SJSA1 (cell line): ENCODE results near the gene PARP2. TPM values are rescaled to one million over a fixed set of nuclear protein-coding genes. Genes with fewer than 3 reads are reported as not detected.

Experiments
- DNase-seq, 2 experiments: peaks; one replicate each; pipeline ENCODE4 v3.0.0-alpha.2; 2015 to 2020; ENCODE audit warnings: low spot score in 2 of 2, low read depth in 1 of 2
- H3K27ac ChIP-seq: fragments of 250-450 bp; sonication (Bioruptor Pico); 2 replicates; pipeline ENCODE4 v1.5.1; 2020; ENCODE audit warnings: mild to moderate bottlenecking, moderate library complexity
- H3K27me3 ChIP-seq: fragments of 250-450 bp; sonication (Bioruptor Pico); replicated peaks from 2 replicates; pipeline ENCODE4 v1.5.1; 2020; ENCODE audit warnings: mild to moderate bottlenecking, moderate library complexity
- H3K36me3 ChIP-seq: fragments of 250-450 bp; sonication (Bioruptor Pico); 2 replicates; pipeline ENCODE4 v1.5.1; 2020; ENCODE audit warnings: mild to moderate bottlenecking
- H3K4me1 ChIP-seq: fragments of 250-450 bp; sonication (Bioruptor Pico); replicated peaks from 2 replicates; pipeline ENCODE4 v1.6.1; 2021; ENCODE audit warnings: mild to moderate bottlenecking
- H3K4me3 ChIP-seq: fragments of 250-450 bp; sonication (Bioruptor Pico); 2 replicates; pipeline ENCODE4 v1.5.1; 2020; ENCODE audit warnings: mild to moderate bottlenecking
- H3K9me3 ChIP-seq: fragments of 250-450 bp; sonication (Bioruptor Pico); replicated peaks from 2 replicates; pipeline ENCODE4 v1.5.1; 2020; ENCODE audit warnings: mild to moderate bottlenecking
- total RNA-seq: library from RNA; depleted of rRNA; stranded (reverse); fragments of >200 nt; shearing (Covaris generic); gene quantifications from 2 replicates; pipeline ENCODE4 v1.2.3, GENCODE V29; 2014; rRNA removed

The PARP2 gene, protein sequence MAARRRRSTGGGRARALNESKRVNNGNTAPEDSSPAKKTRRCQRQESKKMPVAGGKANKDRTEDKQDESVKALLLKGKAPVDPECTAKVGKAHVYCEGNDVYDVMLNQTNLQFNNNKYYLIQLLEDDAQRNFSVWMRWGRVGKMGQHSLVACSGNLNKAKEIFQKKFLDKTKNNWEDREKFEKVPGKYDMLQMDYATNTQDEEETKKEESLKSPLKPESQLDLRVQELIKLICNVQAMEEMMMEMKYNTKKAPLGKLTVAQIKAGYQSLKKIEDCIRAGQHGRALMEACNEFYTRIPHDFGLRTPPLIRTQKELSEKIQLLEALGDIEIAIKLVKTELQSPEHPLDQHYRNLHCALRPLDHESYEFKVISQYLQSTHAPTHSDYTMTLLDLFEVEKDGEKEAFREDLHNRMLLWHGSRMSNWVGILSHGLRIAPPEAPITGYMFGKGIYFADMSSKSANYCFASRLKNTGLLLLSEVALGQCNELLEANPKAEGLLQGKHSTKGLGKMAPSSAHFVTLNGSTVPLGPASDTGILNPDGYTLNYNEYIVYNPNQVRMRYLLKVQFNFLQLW
- 16.2 and 34.2 TPM in 2 replicates for total RNA-seq

DNA sequence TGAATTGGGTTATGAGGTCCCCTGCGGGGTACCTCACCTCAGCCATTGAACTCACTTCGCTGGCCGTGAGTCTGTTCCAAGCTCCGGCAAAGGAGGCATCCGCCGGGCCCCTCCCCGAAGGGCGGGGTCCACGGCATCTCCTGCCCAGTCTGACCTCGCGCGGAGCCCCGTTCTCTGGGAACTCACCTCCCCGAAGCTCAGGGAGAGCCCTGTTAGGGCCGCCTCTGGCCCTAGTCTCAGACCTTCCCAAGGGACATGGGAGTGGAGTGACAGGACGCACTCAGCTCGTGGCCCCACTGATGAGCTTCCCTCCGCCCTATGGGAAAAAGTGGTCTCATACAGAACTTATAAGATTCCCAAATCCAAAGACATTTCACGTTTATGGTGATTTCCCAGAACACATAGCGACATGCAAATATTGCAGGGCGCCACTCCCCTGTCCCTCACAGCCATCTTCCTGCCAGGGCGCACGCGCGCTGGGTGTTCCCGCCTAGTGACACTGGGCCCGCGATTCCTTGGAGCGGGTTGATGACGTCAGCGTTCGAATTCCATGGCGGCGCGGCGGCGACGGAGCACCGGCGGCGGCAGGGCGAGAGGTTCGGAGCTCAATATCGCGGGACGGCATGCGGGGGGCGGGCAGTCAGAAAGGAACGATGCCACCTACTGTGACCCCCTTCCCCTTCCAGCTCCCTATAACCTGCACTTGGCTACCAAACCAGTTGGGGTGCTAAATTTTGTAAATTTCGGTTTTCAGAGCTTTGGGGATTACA, at the start of gene PARP2:
Gene PARP2 (plus strand): TSS at position 544 of the 770 bp plus-strand sequence. CDS start 7 bp downstream, at position 551.
- Histone ChIP-seq H3K27ac (peak within 1 kb of the TSS; percentile 84), H3K27me3 (no peaks in the 10 kb centered on the region), H3K9me3 (no peaks in the 10 kb centered on the region), H3K36me3 (peaks cover 25% of the 10 kb centered on the region), H3K4me1 (no peaks in the 10 kb centered on the region), H3K4me3 (peak within 1 kb of the TSS; percentile 53)
- peak; percentile 99 to 100 for DNase-seq

DNA sequence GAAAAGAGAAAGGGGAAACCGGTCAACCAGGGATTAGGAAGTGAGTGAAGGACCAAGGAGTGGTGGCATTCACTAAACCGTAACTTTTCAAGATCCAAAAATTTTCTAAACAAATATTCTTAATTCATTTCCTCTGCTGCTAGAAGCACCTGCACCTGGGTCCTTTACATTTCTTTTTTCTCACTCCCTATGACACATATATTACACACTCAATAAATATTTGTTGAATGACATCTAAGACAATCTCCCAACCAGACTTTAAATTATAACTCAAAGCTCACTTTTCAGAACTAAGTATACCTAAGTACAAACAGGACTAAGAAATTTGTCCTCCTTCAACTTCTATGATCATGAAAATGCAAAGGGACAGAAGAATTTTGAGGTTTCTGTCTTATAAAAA, 48.8 kb upstream of the PARP2 start:
- H3K27ac ChIP-seq, result no peak overlapping the region

DNA sequence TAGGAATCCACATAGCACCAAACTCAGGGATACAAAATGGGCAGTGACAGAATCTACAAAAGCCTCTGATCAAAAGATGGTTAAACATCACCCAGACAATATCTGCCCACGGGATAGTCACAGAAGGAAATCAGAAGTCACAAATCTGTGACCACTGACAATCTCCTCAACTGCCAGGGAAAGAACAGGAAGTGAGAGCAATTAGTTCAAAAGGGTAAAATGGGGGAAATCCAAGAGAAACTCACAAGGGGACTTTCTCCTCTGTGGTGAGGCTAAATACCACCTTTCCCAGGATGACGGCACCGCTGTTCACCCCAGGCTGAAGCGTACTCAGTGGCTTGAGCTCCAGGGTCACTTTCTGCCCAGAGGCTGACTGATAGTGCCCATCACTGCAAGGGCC, 48.4 kb upstream of the PARP2 start:
- Histone ChIP-seq H3K9me3 (no peaks in the 10 kb centered on the region), H3K27ac (no peak overlapping the region), H3K27me3 (no peaks in the 10 kb centered on the region), H3K36me3 (peaks cover 16% of the 10 kb centered on the region), H3K4me3 (no peak overlapping the region), H3K4me1 (no peaks in the 10 kb centered on the region)
- DNase-seq, result no peak

More for the DNA sequence above, 48.8 kb upstream of the PARP2 start:
- no peak overlapping the region for H3K4me3 ChIP-seq
- H3K27me3 ChIP-seq, result no peaks in the 10 kb centered on the region
- no peak for DNase-seq
- H3K9me3 ChIP-seq, result no peaks in the 10 kb centered on the region
- H3K4me1 ChIP-seq, result no peaks in the 10 kb centered on the region
- H3K36me3 ChIP-seq, result peaks cover 16% of the 10 kb centered on the region

DNA sequence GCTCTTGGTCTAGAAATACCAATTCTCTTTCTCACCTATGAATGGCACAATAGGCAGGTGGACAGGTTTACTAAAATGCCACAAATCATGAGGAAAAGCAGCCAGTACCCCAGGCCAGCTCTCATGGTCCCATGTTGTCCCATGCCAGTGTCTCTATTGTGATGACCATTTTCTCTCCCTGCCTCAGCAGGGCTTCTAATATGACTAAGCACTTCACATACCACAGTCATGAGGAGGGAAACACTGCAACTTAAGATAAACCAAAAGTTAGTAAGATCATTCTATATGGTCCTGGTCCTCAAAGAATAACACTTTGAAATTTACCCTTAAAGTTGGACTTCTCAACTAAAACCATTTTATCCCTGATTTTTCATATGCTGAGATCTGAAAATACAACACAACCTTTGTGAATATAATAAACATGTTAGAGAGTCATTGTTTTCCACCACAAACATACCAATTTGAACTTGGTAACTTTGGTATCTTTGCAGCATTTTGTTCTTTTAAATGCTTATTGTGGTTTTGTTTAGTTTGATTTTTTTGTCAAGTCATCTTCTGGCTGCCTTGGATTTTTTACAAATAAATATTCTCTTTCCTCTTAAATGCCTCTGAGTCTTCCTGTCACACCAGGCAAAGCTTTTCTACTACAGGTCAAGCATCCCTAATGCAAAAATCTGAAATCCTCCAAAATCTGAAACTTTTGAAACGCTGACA, 41.2 kb upstream of the PARP2 start:
- Histone ChIP-seq H3K9me3 (no peaks in the 10 kb centered on the region), H3K27ac (peak overlapping the region; percentile 33; the same call in 1 of the 2 replicates), H3K36me3 (peaks cover 23% of the 10 kb centered on the region), H3K4me3 (no peak overlapping the region), H3K27me3 (no peaks in the 10 kb centered on the region), H3K4me1 (peaks cover 18% of the 10 kb centered on the region)
- DNase-seq, result peak in 1 of 2 experiments; percentile 26

DNA sequence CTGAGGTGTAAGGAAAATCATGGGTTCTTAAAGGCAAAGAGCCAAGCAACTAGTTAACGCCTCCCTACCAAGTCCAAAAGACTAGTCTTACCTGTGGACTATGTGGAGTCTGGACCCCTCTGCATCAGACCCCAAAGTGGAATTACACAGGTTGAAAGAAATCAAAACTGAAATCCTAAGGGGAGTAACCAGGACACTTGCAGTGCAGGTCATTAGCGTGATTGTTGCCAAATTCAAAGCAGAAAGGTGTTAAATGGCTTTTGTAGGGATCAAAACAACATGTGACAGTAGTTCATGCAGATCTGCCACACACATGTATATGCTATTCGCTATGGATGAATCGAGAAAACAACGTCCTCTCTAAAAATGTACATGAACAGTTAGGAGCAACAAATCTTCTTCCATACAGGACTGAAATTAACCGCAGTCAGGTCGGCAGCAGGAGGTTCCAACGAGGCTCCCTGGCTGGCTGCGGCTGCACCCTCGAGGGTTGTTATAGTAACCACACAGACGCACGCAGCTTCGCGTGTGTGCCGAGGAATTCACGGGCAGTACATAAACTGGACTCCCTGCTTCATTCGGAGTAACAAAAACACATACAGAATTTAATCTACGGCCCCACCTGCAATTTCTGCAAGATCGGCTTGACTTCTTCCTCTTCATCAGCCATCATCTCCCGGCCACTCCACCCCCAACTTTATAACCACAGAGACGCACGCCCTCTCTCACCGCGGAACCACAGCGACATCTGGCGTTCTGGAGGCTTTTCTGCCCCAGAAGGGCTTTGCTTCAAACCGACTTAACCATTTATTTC, 38.0 kb upstream of the PARP2 start, which contains the start of gene TTC5:
Gene TTC5 (minus strand): TSS at position 687 of the 814 bp plus-strand sequence. CDS start 14 bp downstream, at position 673.
- no peaks in the 10 kb centered on the region for H3K9me3 ChIP-seq
- H3K4me3 ChIP-seq, result peak within 1 kb of the TSS; percentile 49
- peaks cover 18% of the 10 kb centered on the region for H3K4me1 ChIP-seq
- H3K27me3 ChIP-seq, result no peaks in the 10 kb centered on the region
- H3K27ac ChIP-seq, result no peak within 1 kb of the TSS
- peak; percentile 73 to 83 for DNase-seq
- H3K36me3 ChIP-seq, result peaks cover 14% of the 10 kb centered on the region

DNA sequence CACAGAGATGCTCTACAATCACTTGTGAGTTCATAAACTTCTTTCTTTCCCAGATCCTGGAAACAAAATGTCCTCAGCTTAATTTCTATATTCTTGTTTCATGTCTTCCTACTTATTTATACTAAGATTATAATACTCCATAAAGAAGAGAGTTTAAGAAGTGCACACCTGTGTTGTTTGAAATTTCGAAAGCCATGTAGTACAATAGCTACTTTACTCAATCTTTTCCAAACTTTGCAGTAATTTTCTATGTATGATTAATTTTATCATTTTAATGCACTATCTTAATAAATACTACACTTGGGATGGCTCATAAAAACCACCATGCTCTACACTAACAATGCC, 37.4 kb upstream of the PARP2 start:
- peak overlapping the region; percentile 49 for H3K4me3 ChIP-seq

DNA sequence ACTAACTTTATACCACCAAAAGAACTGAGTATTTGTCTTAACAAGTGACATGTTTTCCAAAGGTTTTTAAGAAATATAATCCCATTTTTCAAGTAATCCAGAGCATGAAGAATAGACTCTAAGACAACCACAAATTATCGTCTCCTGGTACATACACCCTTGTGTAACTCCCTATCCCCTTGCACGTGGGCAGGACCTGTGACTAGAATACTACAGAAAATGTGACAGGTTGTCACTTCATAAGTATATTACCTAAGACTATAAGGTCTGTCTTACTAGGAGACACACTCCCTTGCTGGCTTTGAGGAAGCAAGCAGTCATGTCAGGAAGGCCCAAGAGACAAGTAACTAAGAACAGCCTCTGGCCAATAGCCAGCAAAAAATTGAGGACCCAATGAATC, 29.4 kb upstream of the PARP2 start:
- H3K36me3 ChIP-seq, result peaks cover 58% of the 10 kb centered on the region
- H3K4me3 ChIP-seq, result no peak overlapping the region
- H3K4me1 ChIP-seq, result no peaks in the 10 kb centered on the region
- no peak overlapping the region for H3K27ac ChIP-seq
- no peaks in the 10 kb centered on the region for H3K9me3 ChIP-seq
- H3K27me3 ChIP-seq, result no peaks in the 10 kb centered on the region
- no peak for DNase-seq

More for the DNA sequence above, 37.4 kb upstream of the PARP2 start:
- peaks cover 18% of the 10 kb centered on the region for H3K4me1 ChIP-seq
- H3K36me3 ChIP-seq, result peaks cover 8% of the 10 kb centered on the region
- no peak for DNase-seq
- no peaks in the 10 kb centered on the region for H3K9me3 ChIP-seq
- H3K27me3 ChIP-seq, result no peaks in the 10 kb centered on the region
- H3K27ac ChIP-seq, result no peak overlapping the region

DNA sequence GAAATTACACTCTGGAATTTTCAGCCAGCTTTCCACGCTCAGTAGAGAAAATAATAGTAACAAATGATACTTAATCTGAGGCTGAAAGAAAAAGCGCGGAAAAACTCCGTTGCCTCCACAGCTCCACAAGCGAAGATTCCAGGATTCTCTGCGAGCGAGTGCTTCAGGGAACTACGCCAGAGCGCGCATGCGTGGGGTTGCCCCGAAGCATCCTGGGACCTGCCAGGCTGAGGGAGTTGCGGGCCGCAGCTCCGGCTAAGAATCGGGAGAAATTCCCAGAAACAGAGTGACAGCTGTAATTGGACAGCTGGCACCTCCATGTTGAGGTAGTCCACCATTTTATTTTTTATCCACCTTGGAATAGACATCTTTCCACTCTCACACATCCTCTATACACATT, 25.7 kb upstream of the PARP2 start:
- H3K27ac ChIP-seq, result no peak overlapping the region
- no peak overlapping the region for H3K4me3 ChIP-seq
- peaks cover 74% of the 10 kb centered on the region for H3K36me3 ChIP-seq
- no peak for DNase-seq
- no peaks in the 10 kb centered on the region for H3K9me3 ChIP-seq
- H3K27me3 ChIP-seq, result no peaks in the 10 kb centered on the region
- no peaks in the 10 kb centered on the region for H3K4me1 ChIP-seq

DNA sequence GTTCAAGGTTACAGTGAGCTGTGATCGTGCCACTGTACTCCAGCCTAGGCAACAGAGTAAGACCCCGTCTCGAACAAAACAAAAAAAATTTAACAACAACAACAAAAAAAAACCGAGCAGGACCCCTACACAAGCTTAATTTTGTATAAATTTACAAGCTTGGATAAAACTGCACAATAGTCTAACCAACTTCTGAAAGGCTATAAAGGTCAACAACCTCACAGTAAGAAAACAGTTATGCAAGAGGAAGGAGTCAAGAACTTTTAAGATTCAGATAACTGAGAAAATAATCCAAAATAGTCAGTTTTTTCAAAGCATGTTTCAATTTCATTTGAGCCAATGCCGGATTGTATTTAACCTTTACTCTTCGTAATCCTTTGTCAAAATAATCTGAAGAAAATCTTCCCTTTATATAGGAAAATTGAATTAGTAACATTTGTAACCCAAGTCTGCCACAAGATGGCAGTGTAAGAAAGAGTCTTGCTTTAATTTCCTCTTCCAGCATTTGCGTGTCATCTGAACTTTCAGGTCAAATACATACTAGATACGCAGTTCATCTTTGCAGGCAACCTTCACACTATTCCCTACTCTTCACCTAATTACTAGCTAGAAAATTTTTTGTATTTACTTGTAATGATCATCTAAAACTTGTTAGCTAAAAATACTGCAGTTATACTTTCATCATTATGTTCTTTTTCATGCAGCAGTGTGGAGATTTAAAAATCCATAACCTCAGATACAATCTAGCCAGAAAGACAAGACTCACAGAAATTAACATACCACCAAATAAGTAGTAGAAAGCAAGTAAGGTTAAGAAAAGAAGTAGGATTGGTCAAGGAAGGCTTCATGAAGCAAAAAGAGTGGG, 16.2 kb upstream of the PARP2 start:
- DNase-seq, result peak in 1 of 2 experiments; percentile 53
- H3K4me3 ChIP-seq, result no peak overlapping the region
- no peaks in the 10 kb centered on the region; the same call in 1 of the 2 replicates for H3K4me1 ChIP-seq
- H3K27ac ChIP-seq, result no peak overlapping the region
- H3K9me3 ChIP-seq, result no peaks in the 10 kb centered on the region
- H3K27me3 ChIP-seq, result no peaks in the 10 kb centered on the region
- H3K36me3 ChIP-seq, result peaks cover 53% of the 10 kb centered on the region

DNA sequence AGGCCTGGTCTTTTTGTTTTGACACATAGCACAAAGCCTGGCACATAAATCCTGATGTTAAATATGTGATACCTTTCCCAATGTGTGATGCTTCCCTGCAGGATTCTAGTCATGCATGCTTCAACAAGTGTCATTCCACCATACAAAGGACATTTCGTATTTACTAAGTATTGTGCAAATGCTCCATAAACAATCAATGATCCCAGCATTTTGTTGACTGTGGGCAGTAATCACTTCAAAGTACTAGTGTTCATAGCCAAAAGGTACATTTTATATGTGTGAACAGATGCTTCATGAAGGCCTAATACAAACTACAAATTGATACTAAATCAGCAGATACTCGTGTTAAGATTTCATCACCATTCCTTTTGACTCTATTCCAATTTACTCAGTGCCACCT, 14.7 kb upstream of the PARP2 start:
- Histone ChIP-seq H3K9me3 (no peaks in the 10 kb centered on the region), H3K27me3 (no peaks in the 10 kb centered on the region), H3K4me1 (no peaks in the 10 kb centered on the region; the same call in 1 of the 2 replicates), H3K36me3 (peaks cover 48% of the 10 kb centered on the region), H3K27ac (no peak overlapping the region), H3K4me3 (no peak overlapping the region)
- no peak for DNase-seq

DNA sequence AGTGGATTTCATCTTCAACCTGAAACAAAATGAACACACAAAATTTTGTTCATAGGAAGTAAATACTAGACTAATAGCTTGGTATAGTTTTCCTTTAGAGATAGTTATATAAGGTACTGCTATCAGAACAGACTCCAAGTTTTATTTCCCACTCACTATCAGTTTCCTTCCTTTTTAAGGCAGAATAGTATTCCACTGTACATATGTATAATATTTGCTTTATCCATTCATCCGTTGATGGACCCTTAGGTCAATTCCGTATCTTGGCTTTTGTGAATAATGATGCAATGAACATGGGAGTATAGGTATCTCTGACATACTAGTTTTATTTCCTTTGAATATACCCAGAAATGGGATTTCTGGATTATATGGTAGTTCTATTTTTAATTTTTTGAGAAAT, 14.1 kb upstream of the PARP2 start:
- peaks cover 43% of the 10 kb centered on the region for H3K36me3 ChIP-seq
- no peaks in the 10 kb centered on the region for H3K9me3 ChIP-seq
- DNase-seq, result no peak
- H3K4me1 ChIP-seq, result no peaks in the 10 kb centered on the region; the same call in 1 of the 2 replicates
- H3K4me3 ChIP-seq, result no peak overlapping the region
- no peaks in the 10 kb centered on the region for H3K27me3 ChIP-seq
- no peak overlapping the region for H3K27ac ChIP-seq

DNA sequence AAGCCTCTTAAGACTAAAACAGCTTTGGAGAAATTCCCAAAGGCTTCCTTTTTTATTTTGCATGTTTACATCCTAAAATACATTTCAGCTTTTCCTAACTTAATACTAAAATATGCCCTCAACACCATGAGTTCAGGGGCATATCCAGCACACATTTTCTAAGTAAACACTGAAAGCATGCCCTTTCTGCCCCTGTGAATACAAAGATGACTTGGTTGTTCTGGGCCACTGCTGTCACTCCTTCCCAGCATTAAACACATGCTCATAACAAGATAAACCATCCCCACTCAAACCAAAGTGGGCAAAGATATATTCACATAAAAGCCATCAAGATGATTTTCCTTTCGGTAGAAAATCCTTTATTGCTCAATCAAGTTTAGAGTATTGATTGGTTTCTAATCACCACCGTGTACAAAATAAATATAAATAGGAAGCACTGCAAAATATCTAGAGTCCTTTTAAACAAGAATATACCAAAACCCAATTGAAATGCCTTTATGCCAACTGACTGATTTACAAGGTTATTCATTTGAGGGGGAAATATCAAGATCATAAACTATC, 12.3 kb upstream of the PARP2 start:
- Histone ChIP-seq H3K36me3 (peaks cover 27% of the 10 kb centered on the region), H3K4me1 (no peaks in the 10 kb centered on the region; the same call in 1 of the 2 replicates), H3K27me3 (no peaks in the 10 kb centered on the region), H3K4me3 (no peak overlapping the region), H3K27ac (no peak overlapping the region), H3K9me3 (no peaks in the 10 kb centered on the region)
- DNase-seq, result no peak
